ENCODE results near the gene PRKCA.
A peak's percentile ranks its signal among the peaks of the same experiment; 100 is the strongest.

- no peak for TF ChIP-seq CTCF (IDR thresholded peaks at IDR 0.05)
- TF ChIP-seq POLR2A (IDR thresholded peaks at IDR 0.05; ENCODE audit: low read length) = no peak
- TF ChIP-seq NFE2L2 (conservative IDR thresholded peaks at IDR 0.05; ENCODE audit: low read length) = no peak
- no peak for TF ChIP-seq TP53 (CRISPR knock-in tag; IDR thresholded peaks at IDR 0.05)
- TF ChIP-seq JUNB (IDR thresholded peaks at IDR 0.05) = peak; percentile 60; the same call in 1 of the 2 replicates
- TF ChIP-seq REST (IDR thresholded peaks at IDR 0.05) = no peak
- TF ChIP-seq ESRRA (IDR thresholded peaks at IDR 0.05; ENCODE audit: borderline replicate concordance, low read length) = no peak
- no peak for TF ChIP-seq ELK1 (IDR thresholded peaks at IDR 0.05; ENCODE audit: low read depth, low read length)
- no peak for TF ChIP-seq KDM5A (IDR thresholded peaks at IDR 0.05)
- no peak for TF ChIP-seq HMGXB4 (CRISPR knock-in tag; IDR thresholded peaks at IDR 0.05; ENCODE audit: borderline replicate concordance)
- peak in 1 of 2 experiments; percentile 37; a peak in 1 of 5 replicates for TF ChIP-seq JUN (IDR thresholded peaks at IDR 0.05)
- TF ChIP-seq RARB (CRISPR knock-in tag; IDR thresholded peaks at IDR 0.05) = no peak
- no peak for TF ChIP-seq RFX5 (IDR thresholded peaks at IDR 0.05)
These were observed 26.0 kb upstream of the PRKCA start for GRCh38 chr17:66276328-66276937.
